H1 (cell line): ENCODE measurements around the gene HDAC8. TPM values are rescaled to one million over a fixed set of nuclear protein-coding genes. Genes with fewer than 3 reads are reported as not detected.

Experiments
- JUN ChIP-seq: IDR thresholded peaks from 2 replicates; pipeline ENCODE4 v1.6.1; 2011; ENCODE audit warnings: low read depth, mild to moderate bottlenecking, improper control_type of control experiment, low read length
- polyA plus RNA-seq, 7 experiments: library from polyadenylated mRNA; depleted of rRNA in 3 of 7; stranded (reverse) in 5 of 7; unstranded in 2 of 7; fragments of >200 nt in 5 of 7; fragments of 200-250 nt in 2 of 7; gene quantifications; 1 replicate in 5 of 7; 2 replicates in 1 of 7; 4 replicates in 1 of 7; pipeline versions ENCODE4 v1.2.1 to v1.2.3, GENCODE V29; 2011 to 2013; ENCODE audit warnings: missing spikeins in 2 of 7, mixed read lengths in 2 of 7
- total RNA-seq: library from RNA; stranded (reverse); fragmentation: NEBNext Ultra II Directional; extraction: Animal tissue kit (Norgen Biotek cat#: 25700); gene quantifications from 2 replicates; pipeline ENCODE4 v1.2.1, GENCODE V29; 2021
- TF ChIP-seq, protein P1 (sequence below), 3 experiments: IDR thresholded peaks; 1 replicate in 2 of 3; 2 replicates in 1 of 3; pipeline versions ENCODE4 v1.5.1 to v1.6.1; 2011; ENCODE audit warnings: low read length in 3 of 3, mild to moderate bottlenecking in 3 of 3, inconsistent platforms in 2 of 3, low read depth in 1 of 3, moderate library complexity in 1 of 3; ENCODE audit not compliant: insufficient read depth in 1 of 3; ENCODE audit errors: control extremely low read depth in 1 of 3

HDAC8 gene
- total and polyA plus RNA-seq, 2 of the 8 experiments (the other 6 are each of a cell fraction or from before 2014, with no cell fraction given) = 9.7 to 20.3 TPM

GRCh38 chrX:72477781-72478181 is 94.9 kb downstream of the HDAC8 start (continued):
- TF ChIP-seq, protein P1, sequence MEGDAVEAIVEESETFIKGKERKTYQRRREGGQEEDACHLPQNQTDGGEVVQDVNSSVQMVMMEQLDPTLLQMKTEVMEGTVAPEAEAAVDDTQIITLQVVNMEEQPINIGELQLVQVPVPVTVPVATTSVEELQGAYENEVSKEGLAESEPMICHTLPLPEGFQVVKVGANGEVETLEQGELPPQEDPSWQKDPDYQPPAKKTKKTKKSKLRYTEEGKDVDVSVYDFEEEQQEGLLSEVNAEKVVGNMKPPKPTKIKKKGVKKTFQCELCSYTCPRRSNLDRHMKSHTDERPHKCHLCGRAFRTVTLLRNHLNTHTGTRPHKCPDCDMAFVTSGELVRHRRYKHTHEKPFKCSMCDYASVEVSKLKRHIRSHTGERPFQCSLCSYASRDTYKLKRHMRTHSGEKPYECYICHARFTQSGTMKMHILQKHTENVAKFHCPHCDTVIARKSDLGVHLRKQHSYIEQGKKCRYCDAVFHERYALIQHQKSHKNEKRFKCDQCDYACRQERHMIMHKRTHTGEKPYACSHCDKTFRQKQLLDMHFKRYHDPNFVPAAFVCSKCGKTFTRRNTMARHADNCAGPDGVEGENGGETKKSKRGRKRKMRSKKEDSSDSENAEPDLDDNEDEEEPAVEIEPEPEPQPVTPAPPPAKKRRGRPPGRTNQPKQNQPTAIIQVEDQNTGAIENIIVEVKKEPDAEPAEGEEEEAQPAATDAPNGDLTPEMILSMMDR (IDR thresholded peaks at IDR 0.05; ENCODE audit: control extremely low read depth in 1 of 3, insufficient read depth in 1 of 3, low read depth in 1 of 3, low read length in 3 of 3) = no peak
- no peak for TF ChIP-seq JUN
- TF ChIP-seq, all 59 proteins: peak for 0
